HG02642 (cell line): Measurements from ENCODE around the gene GGN.
A peak's percentile ranks its signal among the peaks of the same experiment; 100 is the strongest.
"Not testable (repeated sequence)": the region's sequence is repeated elsewhere in the genome, so short reads cannot be mapped to it uniquely, and the experiment has no call there.

ENCODE experiments used
- ATAC-seq: cut with Tn5 transposase; IDR thresholded peaks from one replicate; pipeline ENCODE4 v1.9.1; 2021; ENCODE audit warnings: mild to moderate bottlenecking; ENCODE audit not compliant: unreplicated experiment, poor library complexity

The GGN gene

DNA sequence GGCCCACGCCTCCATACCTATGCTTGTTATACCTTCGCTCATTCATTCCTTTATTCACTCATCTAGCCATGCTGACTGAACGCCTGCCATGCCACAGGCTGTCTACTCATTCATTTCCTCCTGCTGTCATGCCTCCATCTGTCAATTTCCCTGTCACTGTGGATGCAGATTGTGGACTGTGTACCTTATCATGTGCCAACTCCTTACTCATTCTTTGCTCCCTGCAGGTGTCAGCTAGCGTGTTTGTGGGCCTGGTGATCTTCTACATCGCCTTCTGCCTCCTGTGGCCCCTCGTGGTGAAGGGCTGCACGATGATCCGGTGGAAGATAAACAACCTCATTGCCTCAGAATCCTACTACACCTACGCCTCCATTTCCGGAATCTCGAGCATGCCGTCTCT, 17.5 kb downstream of the GGN start:
- ATAC-seq: no peak

GRCh38 chr19:38369584-38369983, 18.2 kb downstream of the GGN start:
- ATAC-seq: no peak

DNA sequence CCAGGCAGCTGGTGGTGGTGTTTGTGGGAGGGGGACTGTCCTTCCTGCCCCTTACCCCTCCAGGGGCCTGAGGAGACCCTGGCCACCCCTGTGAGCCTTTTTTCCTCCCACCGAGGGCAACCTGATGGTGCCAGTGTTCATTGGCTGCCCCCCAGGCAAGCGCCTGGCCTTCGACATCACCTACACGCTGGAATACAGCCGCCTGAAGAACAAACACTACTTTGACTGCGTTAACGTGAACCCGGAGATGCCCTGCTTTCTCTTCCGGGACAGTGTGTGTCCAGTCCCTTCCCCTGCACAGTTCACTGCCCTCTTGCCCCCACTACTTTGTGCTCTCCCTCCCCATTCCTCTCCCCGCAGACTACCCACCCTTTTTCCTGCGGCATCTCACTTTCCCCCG, 20.8 kb downstream of the GGN start:
- no peak for ATAC-seq

DNA sequence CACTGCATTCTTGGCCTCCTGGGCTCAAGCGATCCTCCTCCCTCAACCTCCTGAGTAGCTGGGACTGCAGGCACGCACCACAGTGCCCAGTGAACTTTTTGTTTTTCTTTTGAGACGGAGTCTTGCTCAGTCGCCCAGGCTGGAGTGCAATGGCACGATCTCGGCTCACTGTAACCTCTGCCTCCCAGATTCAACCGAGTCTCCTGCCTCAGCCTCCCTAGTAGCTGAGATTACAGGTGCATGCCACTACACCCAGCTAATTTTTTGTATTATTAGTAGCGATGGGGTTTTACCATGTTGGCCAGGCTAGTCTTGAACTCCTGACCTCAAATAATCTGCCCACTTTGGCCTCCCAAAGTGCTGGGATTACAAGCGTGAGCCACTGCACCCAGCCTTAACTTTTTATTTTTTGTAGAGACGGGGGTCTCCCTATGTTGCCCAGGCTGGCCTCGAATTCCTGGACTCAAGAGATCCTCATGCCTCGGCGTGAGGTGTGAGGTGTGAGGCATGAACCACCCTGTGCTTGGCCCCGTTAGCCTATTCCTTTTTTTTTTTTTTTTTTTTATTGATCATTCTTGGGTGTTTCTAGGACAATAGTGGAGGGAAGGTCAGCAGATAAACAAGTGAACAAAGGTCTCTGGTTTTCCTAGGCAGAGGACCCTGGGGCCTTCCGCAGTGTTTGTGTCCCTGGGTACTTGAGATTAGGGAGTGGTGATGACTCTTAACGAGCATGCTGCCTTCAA, 24.7 kb downstream of the GGN start:
- ATAC-seq: not testable (repeated sequence)

- ATAC-seq: peak; percentile 36
These were observed 25.5 kb downstream of the GGN start for GRCh38 chr19:38362076-38362945.

- ATAC-seq: peak; percentile 57
These were observed 26.2 kb downstream of the GGN start for GRCh38 chr19:38361633-38362075.

DNA sequence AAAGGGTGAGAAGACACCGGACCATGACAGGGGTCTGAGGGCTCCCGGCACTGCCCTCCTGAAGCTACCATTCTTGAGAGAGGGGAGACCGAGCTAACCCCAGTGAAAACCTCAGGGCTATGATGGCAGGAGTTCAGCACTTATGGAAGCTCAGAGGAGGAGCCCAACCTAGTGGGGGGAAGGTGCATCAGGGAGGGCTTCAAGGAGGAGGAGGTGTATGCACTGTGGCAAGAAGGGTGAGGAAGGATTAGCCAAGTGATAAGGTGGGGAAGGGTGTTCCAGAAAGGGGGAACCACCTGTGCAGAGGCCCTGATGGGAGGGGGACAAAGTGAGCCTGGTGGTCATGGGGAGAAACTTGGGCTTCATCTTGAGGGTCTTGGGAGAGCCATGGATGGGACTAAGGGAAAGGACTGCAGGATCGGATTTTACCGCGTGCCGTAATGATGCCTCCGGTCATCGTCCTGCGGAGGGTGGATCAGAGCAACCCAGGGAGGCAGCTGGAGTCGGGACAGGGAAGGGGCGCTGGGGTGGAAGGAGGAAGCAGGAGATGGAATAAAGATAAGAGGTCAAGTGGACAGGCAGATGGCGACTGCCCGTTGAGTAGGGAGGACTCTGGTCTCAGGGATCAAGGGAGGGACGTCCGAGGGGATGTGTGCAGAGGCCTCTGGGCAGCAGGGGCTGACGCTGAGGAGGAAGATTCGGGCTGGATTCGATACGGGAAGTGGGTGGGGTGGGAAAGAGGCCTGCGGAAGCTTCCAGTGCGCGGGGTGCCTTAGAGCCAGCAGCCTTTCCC, 26.8 kb downstream of the GGN start:
- peak; percentile 14 for ATAC-seq

GRCh38 chr19:38360351-38360750, 27.5 kb downstream of the GGN start:
- ATAC-seq: no peak

GRCh38 chr19:38359242-38360021, 28.4 kb downstream of the GGN start:
- ATAC-seq: no peak

- no peak for ATAC-seq
These were observed 29.8 kb downstream of the GGN start for GRCh38 chr19:38358071-38358470.

- no peak for ATAC-seq
These were observed 31.8 kb downstream of the GGN start for GRCh38 chr19:38355728-38356725.

DNA sequence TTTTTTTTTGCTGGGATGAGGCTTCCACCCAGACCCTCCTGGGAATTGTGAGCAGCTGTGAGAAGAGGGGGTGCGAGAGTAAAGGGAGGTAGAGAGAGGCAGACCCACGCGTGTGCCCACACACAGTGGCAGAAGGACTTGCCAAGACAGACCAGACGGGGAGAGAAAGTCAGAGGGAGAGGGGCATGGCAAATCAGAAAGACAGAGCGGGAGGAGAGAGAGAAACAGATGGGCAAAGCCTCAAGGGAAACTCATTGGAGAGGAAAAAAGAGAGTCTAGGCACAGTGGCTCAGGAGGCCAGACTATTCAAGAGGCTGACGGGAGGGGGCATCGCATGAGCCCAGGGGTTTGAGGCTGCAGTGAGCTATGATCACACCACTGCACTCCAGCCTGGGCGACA, 35.2 kb downstream of the GGN start:
- no peak for ATAC-seq

DNA sequence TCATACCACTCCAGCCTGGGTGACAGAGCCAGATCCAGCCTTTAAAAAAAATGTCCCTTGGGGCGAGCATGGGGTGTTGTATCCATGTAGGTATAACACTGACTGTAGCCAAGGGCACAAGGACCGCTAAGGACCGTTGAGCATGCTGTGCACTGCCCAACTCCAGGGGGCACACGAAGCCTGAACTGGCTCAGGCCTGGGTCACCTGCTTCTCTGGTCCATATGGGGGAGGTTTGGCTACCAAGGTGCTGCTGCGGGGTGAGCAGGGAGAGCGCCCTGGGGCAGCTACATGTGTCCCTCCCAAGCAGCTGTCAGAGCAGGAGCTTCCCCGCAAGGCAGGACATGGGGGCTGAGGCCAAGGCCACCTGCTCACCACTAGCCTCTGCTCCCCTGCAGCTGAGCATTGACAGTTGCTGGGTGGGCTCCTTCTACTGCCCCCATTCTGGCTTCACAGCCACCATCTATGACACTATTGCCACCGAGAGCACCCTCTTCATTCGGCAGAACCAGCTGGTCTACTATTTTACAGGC, 35.9 kb downstream of the GGN start:
- ATAC-seq: no peak

DNA sequence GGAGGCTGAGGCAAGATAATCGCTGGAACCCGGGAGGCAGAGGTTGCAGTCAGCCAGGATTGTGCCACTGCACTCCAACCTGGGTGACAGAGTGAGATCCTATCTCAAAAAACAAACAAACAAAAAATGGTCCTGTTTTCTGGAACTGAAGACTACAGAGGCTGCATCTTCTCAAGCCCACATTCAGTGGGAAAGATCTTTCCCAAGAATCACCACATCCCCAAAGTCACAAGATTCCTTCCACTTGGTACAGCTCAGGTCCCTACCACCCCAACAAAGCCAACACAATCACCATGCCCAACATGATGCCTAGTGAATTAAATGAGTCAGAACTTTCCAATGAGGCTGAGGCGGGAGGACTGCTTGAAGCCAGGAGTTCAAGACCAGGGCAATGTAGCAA, 37.0 kb downstream of the GGN start:
- no peak for ATAC-seq

DNA sequence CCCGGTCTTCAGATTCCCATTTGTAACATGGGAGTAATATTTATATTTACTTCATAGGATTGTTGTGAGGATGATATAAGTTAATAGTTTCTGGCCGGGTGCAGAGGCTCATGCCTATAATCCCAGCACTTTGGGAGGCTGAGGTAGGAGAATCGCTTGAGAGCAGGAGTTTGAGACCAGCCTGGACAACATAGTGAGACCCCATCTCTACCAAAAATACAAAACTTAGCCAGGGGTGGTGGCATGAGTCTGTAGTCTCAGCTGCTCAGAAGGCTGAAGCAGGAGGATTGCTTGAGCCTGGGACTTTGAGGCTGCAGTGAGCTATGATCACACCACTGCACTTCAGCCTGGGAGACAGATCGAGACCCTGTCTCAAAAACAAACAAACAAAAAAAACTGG, 41.0 kb downstream of the GGN start:
- ATAC-seq: no peak

DNA sequence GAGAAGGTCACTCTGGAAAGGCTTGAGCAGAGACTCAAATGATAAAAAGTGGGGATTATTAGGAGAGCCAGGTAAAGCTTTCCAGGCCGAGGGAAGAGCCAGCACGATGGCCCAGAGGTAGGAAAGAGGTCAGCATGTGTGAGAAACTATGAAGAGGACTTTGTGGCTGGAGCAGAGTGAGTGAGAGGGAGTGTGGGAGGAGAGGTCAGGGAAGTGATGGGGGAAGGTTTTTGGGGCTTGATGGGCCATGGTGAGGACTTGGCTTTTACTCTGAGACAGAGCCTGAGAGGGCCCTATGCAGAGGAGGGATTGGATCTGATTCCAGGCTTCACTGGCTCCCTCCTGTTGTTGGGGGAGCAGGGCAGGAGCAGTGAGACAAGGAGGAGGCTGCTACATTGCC, 46.9 kb downstream of the GGN start:
- no peak for ATAC-seq

DNA sequence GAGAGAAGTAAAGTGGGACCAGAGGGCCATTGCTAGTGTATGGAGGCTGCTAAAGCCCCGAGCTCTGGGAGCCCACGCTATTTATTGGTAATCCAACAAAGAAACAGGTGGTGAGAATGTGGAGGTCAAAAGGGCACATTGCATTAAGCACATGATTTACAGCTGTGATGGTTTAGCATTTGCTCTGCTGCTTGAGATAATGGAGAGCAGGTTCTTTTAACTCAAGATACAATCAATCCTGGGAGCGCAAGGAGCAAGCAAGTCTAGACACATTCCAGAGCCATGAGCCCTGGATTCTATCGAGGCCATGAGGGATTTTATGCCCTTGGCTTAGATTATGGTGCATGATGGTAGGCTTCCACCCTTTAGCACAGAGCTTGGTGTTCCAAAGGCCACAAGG, 48.8 kb downstream of the GGN start:
- ATAC-seq: not testable (repeated sequence)

DNA sequence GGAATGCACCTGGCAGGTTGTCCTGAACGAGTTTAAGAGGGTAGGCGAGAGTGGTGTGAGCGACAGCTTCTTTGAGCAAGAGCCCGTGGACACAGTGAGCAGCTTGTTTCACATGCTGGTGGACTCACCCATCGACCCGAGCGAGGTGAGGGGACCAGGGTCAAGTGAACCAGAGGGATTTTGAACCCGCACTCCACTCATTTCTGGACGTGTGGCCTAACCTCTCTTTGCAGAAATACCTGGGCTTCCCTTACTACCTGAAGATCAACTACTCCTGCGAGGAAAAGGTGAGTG, 50.5 kb downstream of the GGN start:
- ATAC-seq: no peak
